Astrocyte of the spinal cord (primary cell): Measurements from ENCODE around the gene SHD.
"Not testable (repeated sequence)": the region's sequence is repeated elsewhere in the genome, so short reads cannot be mapped to it uniquely, and the experiment has no call there.

Experiments used
- DNase-seq: peaks from one replicate; pipeline ENCODE4 v3.0.0; 2011; ENCODE audit warnings: low read depth, low spot score
- H3K4me3 ChIP-seq: 2 replicates; pipeline ENCODE4 v1.5.1; 2011; ENCODE audit warnings: low read depth, mild to moderate bottlenecking, low read length, moderate library complexity
- in situ Hi-C: cut with HindIII; loops from 2 replicates; pipeline ENCODE4 v1.10.0; 2017; ENCODE audit warnings: low sequenced_read_pairs
- TF ChIP-seq, protein P1 (sequence below): IDR thresholded peaks from 2 replicates; pipeline ENCODE4 v1.5.1; 2012; ENCODE audit warnings: low read depth, mild to moderate bottlenecking, low read length, inconsistent platforms

The SHD gene

GRCh38 chr19:4327252-4327876 lies 48.3 kb downstream of the SHD start:
- peak overlapping the region; percentile 38 for H3K4me3 ChIP-seq
- peak; percentile 63 for DNase-seq
- in situ Hi-C loops, result no loop called here
- TF ChIP-seq, protein P1, sequence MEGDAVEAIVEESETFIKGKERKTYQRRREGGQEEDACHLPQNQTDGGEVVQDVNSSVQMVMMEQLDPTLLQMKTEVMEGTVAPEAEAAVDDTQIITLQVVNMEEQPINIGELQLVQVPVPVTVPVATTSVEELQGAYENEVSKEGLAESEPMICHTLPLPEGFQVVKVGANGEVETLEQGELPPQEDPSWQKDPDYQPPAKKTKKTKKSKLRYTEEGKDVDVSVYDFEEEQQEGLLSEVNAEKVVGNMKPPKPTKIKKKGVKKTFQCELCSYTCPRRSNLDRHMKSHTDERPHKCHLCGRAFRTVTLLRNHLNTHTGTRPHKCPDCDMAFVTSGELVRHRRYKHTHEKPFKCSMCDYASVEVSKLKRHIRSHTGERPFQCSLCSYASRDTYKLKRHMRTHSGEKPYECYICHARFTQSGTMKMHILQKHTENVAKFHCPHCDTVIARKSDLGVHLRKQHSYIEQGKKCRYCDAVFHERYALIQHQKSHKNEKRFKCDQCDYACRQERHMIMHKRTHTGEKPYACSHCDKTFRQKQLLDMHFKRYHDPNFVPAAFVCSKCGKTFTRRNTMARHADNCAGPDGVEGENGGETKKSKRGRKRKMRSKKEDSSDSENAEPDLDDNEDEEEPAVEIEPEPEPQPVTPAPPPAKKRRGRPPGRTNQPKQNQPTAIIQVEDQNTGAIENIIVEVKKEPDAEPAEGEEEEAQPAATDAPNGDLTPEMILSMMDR, result no peak

DNA sequence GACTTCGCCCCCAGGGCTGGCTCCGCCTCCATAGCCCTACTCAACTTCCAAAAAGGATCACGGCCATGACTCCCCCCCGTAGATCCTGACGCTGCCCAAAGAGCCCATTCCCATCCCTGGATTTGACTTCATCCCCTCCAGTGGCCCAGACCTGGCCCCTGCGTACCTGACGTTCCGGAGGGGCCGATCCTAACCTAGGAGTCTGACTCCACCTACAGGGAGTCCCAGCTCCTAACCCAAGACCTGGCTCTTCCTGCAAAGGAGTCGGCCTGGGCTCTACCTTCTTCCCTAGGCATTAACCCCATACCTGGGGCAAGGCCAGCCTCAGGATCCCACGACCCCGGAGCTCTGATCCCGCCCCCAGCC lies 48.8 kb downstream of the SHD start:
- H3K4me3 ChIP-seq, result peak overlapping the region; percentile 38
- no peak for DNase-seq
- in situ Hi-C loops, result no loop called here
- TF ChIP-seq, protein P1, result no peak

GRCh38 chr19:4328243-4328990 lies 49.4 kb downstream of the SHD start:
- peak overlapping the region; percentile 61 for H3K4me3 ChIP-seq
- in situ Hi-C loops, result no loop called here
- TF ChIP-seq, protein P1, result no peak
- DNase-seq, result peak; percentile 96

GRCh38 chr19:4328991-4329681 lies 50.1 kb downstream of the SHD start:
- peak overlapping the region; percentile 61 for H3K4me3 ChIP-seq
- in situ Hi-C loops, DNase-seq: not testable (repeated sequence)

DNA sequence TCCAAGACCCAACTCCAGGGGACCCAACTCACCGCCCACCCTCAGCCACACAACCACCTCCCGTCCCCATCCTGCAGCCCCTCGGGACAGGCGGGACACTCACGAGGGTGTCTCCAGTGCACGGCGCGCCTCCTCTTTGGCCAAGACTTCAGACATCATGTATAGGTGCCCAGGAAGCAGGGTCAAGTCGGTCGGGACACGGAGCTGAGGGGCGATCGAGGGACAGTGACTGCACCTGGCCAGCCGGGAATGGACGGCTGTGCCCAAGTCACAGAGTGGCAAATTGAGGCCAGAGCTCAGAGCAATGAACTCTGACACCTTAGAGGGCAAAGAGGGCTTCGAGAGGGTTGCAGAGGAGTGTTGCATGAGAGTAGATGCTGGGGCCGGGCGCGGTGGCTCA lies 50.8 kb downstream of the SHD start:
- no peak for DNase-seq
- TF ChIP-seq, protein P1, result no peak
- no peak overlapping the region for H3K4me3 ChIP-seq
- in situ Hi-C loops, result no loop called here

DNA sequence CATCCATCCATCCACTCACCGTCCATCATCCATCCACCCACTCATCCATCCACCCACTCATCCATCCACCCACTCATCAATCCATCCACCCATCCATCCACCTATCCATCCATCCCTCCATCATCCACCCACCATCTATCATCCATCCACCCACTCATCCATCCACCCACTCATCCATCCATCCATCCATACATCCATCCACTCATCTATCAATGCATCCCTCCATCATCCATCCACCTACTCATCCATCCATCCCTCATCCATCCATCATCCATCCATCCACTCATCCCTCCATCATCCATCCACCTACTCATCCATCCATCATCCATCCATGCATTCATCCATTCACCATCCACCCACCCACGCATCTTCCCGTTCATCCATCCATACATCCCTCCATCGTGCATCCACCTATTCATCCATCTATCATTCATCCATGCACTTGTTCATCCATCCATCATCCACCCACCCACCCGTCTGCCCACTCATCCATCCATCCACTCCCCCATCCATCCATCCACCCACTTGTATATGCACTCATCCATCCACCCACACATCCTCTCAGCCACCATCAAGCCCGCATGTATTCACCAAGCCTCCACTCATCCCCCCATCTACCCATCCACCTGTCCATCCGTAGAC lies 56.0 kb downstream of the SHD start:
- TF ChIP-seq, protein P1, result no peak
- DNase-seq, result no peak
- no peak overlapping the region for H3K4me3 ChIP-seq
- in situ Hi-C loops, result no loop called here
